Neural progenitor cell (in vitro differentiated cells): Measurements from ENCODE around the gene FAM89B.

Experiments
- EZH2 ChIP-seq: fragments of 200-600 bp; sonication (generic); IDR thresholded peaks from 2 replicates; pipeline ENCODE4 v1.6.1; 2017; ENCODE audit warnings: antibody characterized with exemption, mild to moderate bottlenecking, moderate library complexity
- EZH2phosphoT487 ChIP-seq: fragments of 200-600 bp; sonication (generic); IDR thresholded peaks from 2 replicates; pipeline ENCODE4 v1.6.1; 2017; ENCODE audit warnings: antibody characterized with exemption
- TF ChIP-seq, protein P1 (sequence below): fragments of 200-600 bp; sonication (generic); IDR thresholded peaks from 2 replicates; pipeline ENCODE4 v1.5.1; 2017; ENCODE audit warnings: antibody characterized with exemption, mild to moderate bottlenecking

GRCh38 chr11:65612691-65613090 is 40.4 kb downstream of the FAM89B start:
- TF ChIP-seq, protein P1, sequence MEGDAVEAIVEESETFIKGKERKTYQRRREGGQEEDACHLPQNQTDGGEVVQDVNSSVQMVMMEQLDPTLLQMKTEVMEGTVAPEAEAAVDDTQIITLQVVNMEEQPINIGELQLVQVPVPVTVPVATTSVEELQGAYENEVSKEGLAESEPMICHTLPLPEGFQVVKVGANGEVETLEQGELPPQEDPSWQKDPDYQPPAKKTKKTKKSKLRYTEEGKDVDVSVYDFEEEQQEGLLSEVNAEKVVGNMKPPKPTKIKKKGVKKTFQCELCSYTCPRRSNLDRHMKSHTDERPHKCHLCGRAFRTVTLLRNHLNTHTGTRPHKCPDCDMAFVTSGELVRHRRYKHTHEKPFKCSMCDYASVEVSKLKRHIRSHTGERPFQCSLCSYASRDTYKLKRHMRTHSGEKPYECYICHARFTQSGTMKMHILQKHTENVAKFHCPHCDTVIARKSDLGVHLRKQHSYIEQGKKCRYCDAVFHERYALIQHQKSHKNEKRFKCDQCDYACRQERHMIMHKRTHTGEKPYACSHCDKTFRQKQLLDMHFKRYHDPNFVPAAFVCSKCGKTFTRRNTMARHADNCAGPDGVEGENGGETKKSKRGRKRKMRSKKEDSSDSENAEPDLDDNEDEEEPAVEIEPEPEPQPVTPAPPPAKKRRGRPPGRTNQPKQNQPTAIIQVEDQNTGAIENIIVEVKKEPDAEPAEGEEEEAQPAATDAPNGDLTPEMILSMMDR: no peak
- no peak for TF ChIP-seq EZH2phosphoT487
- no peak for TF ChIP-seq EZH2
